GM21423 (cell line): ENCODE measurements around the gene STXBP3.
A peak's percentile ranks its signal among the peaks of the same experiment; 100 is the strongest.
"Not testable (repeated sequence)": the region's sequence is repeated elsewhere in the genome, so short reads cannot be mapped to it uniquely, and the experiment has no call there.

Experiments
- ATAC-seq: cut with Tn5 transposase; IDR thresholded peaks from one replicate; pipeline ENCODE4 v1.9.1; 2021; ENCODE audit warnings: mild to moderate bottlenecking, moderate library complexity; ENCODE audit not compliant: unreplicated experiment

The STXBP3 gene

GRCh38 chr1:108746382-108747170, at the start of gene STXBP3:
Gene STXBP3, plus strand, starts transcription at chr1:108746674. Its CDS starts 64 bp downstream, at chr1:108746738.
- peak; percentile 86 for ATAC-seq

GRCh38 chr1:108699375-108700332, 46.8 kb upstream of the STXBP3 start:
- ATAC-seq = no peak

GRCh38 chr1:108701176-108701849, 45.2 kb upstream of the STXBP3 start:
- no peak for ATAC-seq

- not testable (repeated sequence) for ATAC-seq
Observed at GRCh38 chr1:108702109-108702508, 44.4 kb upstream of the STXBP3 start.

GRCh38 chr1:108703939-108704338, 42.5 kb upstream of the STXBP3 start:
- ATAC-seq = no peak

- no peak for ATAC-seq
Observed at GRCh38 chr1:108704496-108704895, 42.0 kb upstream of the STXBP3 start.

GRCh38 chr1:108706643-108707042, 39.8 kb upstream of the STXBP3 start:
- ATAC-seq = no peak

- ATAC-seq = peak; percentile 55
Observed at GRCh38 chr1:108708691-108709660, 37.5 kb upstream of the STXBP3 start.

- ATAC-seq = no peak
Observed at GRCh38 chr1:108712606-108713150, 33.8 kb upstream of the STXBP3 start, which contains the start of gene FNDC7. Gene FNDC7, plus strand, starts transcription at chr1:108712908. Its CDS starts 26 bp downstream, at chr1:108712934.

GRCh38 chr1:108715932-108716331, 30.5 kb upstream of the STXBP3 start:
- ATAC-seq = no peak

GRCh38 chr1:108716437-108717230, 29.8 kb upstream of the STXBP3 start:
- no peak for ATAC-seq

GRCh38 chr1:108717774-108718316, 28.6 kb upstream of the STXBP3 start:
- ATAC-seq = no peak

GRCh38 chr1:108718927-108719655, 27.4 kb upstream of the STXBP3 start:
- ATAC-seq = no peak

GRCh38 chr1:108719656-108720435, 26.6 kb upstream of the STXBP3 start:
- no peak for ATAC-seq

- ATAC-seq = no peak
Observed at GRCh38 chr1:108722292-108722691, 24.2 kb upstream of the STXBP3 start.

- no peak for ATAC-seq
Observed at GRCh38 chr1:108725906-108726305, 20.6 kb upstream of the STXBP3 start.

GRCh38 chr1:108728327-108728923, 18.0 kb upstream of the STXBP3 start:
- no peak for ATAC-seq
